HepG2 (cell line): Measurements from ENCODE around the gene TCF7L2. TPM values are rescaled to one million over a fixed set of nuclear protein-coding genes. Genes with fewer than 3 reads are reported as not detected.

Source experiments
- ATF4 ChIP-seq, 2 experiments: fragments of 450-650 bp in 1 of 2; sonication (generic) in 1 of 2; formaldehyde crosslinking; IDR thresholded peaks; 2 replicates each; pipeline versions ENCODE4 v1.5.0 to v1.8.0; 2020 to 2022; ENCODE audit warnings: mild to moderate bottlenecking in 1 of 2, missing genetic modification reagents in 1 of 2
- BCL6 ChIP-seq: IDR thresholded peaks from 2 replicates; pipeline ENCODE4 v1.6.1; 2016; ENCODE audit warnings: missing genetic modification reagents, missing compliant biosample characterization
- CHD2 ChIP-seq: IDR thresholded peaks from 2 replicates; pipeline ENCODE4 v1.6.1; 2011; ENCODE audit warnings: low read depth, low read length, improper control_type of control experiment
- DRAP1 ChIP-seq: IDR thresholded peaks from 2 replicates; pipeline ENCODE4 v1.6.1; 2016; ENCODE audit warnings: missing genetic modification reagents, missing compliant biosample characterization
- ETV5 ChIP-seq: IDR thresholded peaks from 2 replicates; pipeline ENCODE4 v1.6.1; 2018; ENCODE audit warnings: missing biosample characterization, missing genetic modification reagents, inconsistent platforms, borderline replicate concordance
- FOSL2 ChIP-seq: sonication (generic); formaldehyde crosslinking; IDR thresholded peaks from 2 replicates; pipeline ENCODE4 v1.4.0; 2020; ENCODE audit warnings: missing genetic modification reagents
- GATAD1 ChIP-seq: IDR thresholded peaks from 2 replicates; pipeline ENCODE4 v1.6.1; 2016; ENCODE audit warnings: missing genetic modification reagents, missing compliant biosample characterization
- HOXA3 ChIP-seq: sonication (generic); formaldehyde crosslinking; IDR thresholded peaks from 2 replicates; pipeline ENCODE4 v1.5.0; 2020; ENCODE audit warnings: missing genetic modification reagents
- IKZF5 ChIP-seq: IDR thresholded peaks from 2 replicates; pipeline ENCODE4 v1.6.1; 2018; ENCODE audit warnings: missing genetic modification reagents, mild to moderate bottlenecking, missing compliant biosample characterization
- JUND ChIP-seq: sonication (generic); formaldehyde crosslinking; IDR thresholded peaks from 2 replicates; pipeline ENCODE4 v1.8.0; 2022; ENCODE audit warnings: mild to moderate bottlenecking, missing genetic modification reagents
- MYPOP ChIP-seq: sonication (generic); formaldehyde crosslinking; IDR thresholded peaks from 2 replicates; pipeline ENCODE4 v1.8.1; 2023; ENCODE audit warnings: mild to moderate bottlenecking, moderate library complexity, missing genetic modification reagents
- NFE2L1 ChIP-seq: sonication (generic); formaldehyde crosslinking; IDR thresholded peaks from 2 replicates; pipeline ENCODE4 v1.4.0; 2020; ENCODE audit warnings: missing genetic modification reagents, mild to moderate bottlenecking, borderline replicate concordance
- NR2C2 ChIP-seq: sonication (generic); formaldehyde crosslinking; IDR thresholded peaks from 2 replicates; pipeline ENCODE4 v1.4.0; 2020; ENCODE audit warnings: missing genetic modification reagents, mild to moderate bottlenecking, moderate library complexity, borderline replicate concordance
- RBFOX2 ChIP-seq: fragments of 200-400 bp; formaldehyde crosslinking; IDR thresholded peaks from 2 replicates; pipeline ENCODE4 v1.6.1; 2017; ENCODE audit warnings: low read depth, mild to moderate bottlenecking, low read length
- SAP130 ChIP-seq: IDR thresholded peaks from 2 replicates; pipeline ENCODE4 v1.6.1; 2016; ENCODE audit warnings: low read depth
- TCF7 ChIP-seq: sonication (generic); IDR thresholded peaks from 2 replicates; pipeline ENCODE4 v1.6.1; 2016; ENCODE audit warnings: antibody characterized with exemption, low read depth
- ZBTB4 ChIP-seq: sonication (generic); formaldehyde crosslinking; IDR thresholded peaks from 2 replicates; pipeline ENCODE4 v1.4.0; 2020; ENCODE audit warnings: missing genetic modification reagents, mild to moderate bottlenecking, borderline replicate concordance
- ZBTB8A ChIP-seq: sonication (generic); formaldehyde crosslinking; IDR thresholded peaks from 2 replicates; pipeline ENCODE4 v1.4.0; 2020; ENCODE audit warnings: mild to moderate bottlenecking, low read depth, missing genetic modification reagents, borderline replicate concordance
- ZEB1 ChIP-seq: IDR thresholded peaks from 2 replicates; pipeline ENCODE4 v1.6.1; 2012; ENCODE audit warnings: mild to moderate bottlenecking, low read depth, inconsistent platforms; ENCODE audit not compliant: insufficient replicate concordance
- ZNF20 ChIP-seq: sonication (generic); formaldehyde crosslinking; IDR thresholded peaks from 2 replicates; pipeline ENCODE4 v1.4.0; 2020; ENCODE audit warnings: mild to moderate bottlenecking, moderate library complexity, missing genetic modification reagents
- ZNF251 ChIP-seq: sonication (generic); formaldehyde crosslinking; IDR thresholded peaks from 2 replicates; pipeline ENCODE4 v1.9.0; 2021; ENCODE audit warnings: mild to moderate bottlenecking, missing genetic modification reagents
- ZNF552 ChIP-seq: sonication (generic); formaldehyde crosslinking; IDR thresholded peaks from 2 replicates; pipeline ENCODE4 v1.9.0; 2022; ENCODE audit warnings: missing genetic modification reagents, mild to moderate bottlenecking, borderline replicate concordance
- ZNF614 ChIP-seq: IDR thresholded peaks from 2 replicates; pipeline ENCODE4 v1.6.1; 2018; ENCODE audit warnings: missing biosample characterization, missing genetic modification reagents, inconsistent platforms, borderline replicate concordance
- ZNF746 ChIP-seq: sonication (generic); formaldehyde crosslinking; IDR thresholded peaks from 2 replicates; pipeline ENCODE4 v1.8.0; 2022; ENCODE audit warnings: mild to moderate bottlenecking, missing genetic modification reagents
- ZNF850 ChIP-seq: sonication (generic); formaldehyde crosslinking; conservative IDR thresholded peaks from 2 replicates; pipeline ENCODE4 v1.9.0; 2021; ENCODE audit warnings: mild to moderate bottlenecking, missing genetic modification reagents
- ZNF883 ChIP-seq: sonication (generic); formaldehyde crosslinking; IDR thresholded peaks from 2 replicates; pipeline ENCODE4 v1.5.1; 2020; ENCODE audit warnings: mild to moderate bottlenecking, missing genetic modification reagents; ENCODE audit errors: not compliant biosample characterization
- polyA plus RNA-seq, 8 experiments: library from polyadenylated mRNA; depleted of rRNA in 3 of 8; stranded (reverse) in 7 of 8; unstranded in 1 of 8; fragments of >200 nt; fragmentation: Illumina TruSeq in 4 of 8; extraction: Trizol in 4 of 8; gene quantifications; 2 replicates each; pipeline versions ENCODE4 v1.2.1 to v1.2.3, GENCODE V29; 2011 to 2016; ENCODE audit warnings: low read depth in 4 of 8, missing spikeins in 1 of 8, mixed read lengths in 1 of 8; ENCODE audit not compliant: insufficient read depth in 1 of 8
- total RNA-seq, 5 experiments: library from RNA; depleted of rRNA; stranded (reverse); fragments of >200 nt; fragmentation: Illumina TruSeq; extraction: Trizol; gene quantifications; 2 replicates each; pipeline ENCODE4 v1.2.3, GENCODE V29; 2016; ENCODE audit warnings: low read depth in 1 of 5

Gene TCF7L2
- total and polyA plus RNA-seq, 2 of the 13 experiments (the other 11 are each of a cell fraction or from before 2014, with no cell fraction given): 3.9 to 13.7 TPM

GRCh38 chr10:112963835-112964234 lies 13.8 kb downstream of the TCF7L2 start (continued):
- peak; percentile 80 for TF ChIP-seq BCL6 (CRISPR knock-in tag)
- peak; percentile 33; the same call in 1 of the 2 replicates for TF ChIP-seq SAP130
- TF ChIP-seq TCF7: no peak
- TF ChIP-seq ZBTB4 (CRISPR knock-in tag): no peak
- peak; percentile 95 for TF ChIP-seq FOSL2
- TF ChIP-seq NR2C2 (CRISPR knock-in tag): no peak
- no peak for TF ChIP-seq ZNF850 (CRISPR knock-in tag)
- no peak for TF ChIP-seq ZEB1
- no peak for TF ChIP-seq NFE2L1 (CRISPR knock-in tag)
- TF ChIP-seq JUND (CRISPR knock-in tag): peak; percentile 61; the same call in 1 of the 2 replicates
- no peak for TF ChIP-seq IKZF5 (CRISPR knock-in tag)
- no peak for TF ChIP-seq CHD2
- no peak for TF ChIP-seq GATAD1 (CRISPR knock-in tag)
- no peak for TF ChIP-seq ETV5
- no peak for TF ChIP-seq ZNF251 (CRISPR knock-in tag)
- no peak for TF ChIP-seq ZNF883 (CRISPR knock-in tag)
- TF ChIP-seq DRAP1: no peak
- no peak for TF ChIP-seq ZNF614 (CRISPR knock-in tag)
- no peak for TF ChIP-seq HOXA3 (CRISPR knock-in tag)
- no peak for TF ChIP-seq MYPOP
- no peak for TF ChIP-seq ZNF552 (CRISPR knock-in tag)
- TF ChIP-seq ZNF746 (CRISPR knock-in tag): no peak
- TF ChIP-seq RBFOX2: 0 out of 2 replicates have a peak, but pooled peaks have one; percentile 22
- TF ChIP-seq ZBTB8A: no peak
- TF ChIP-seq ATF4 (CRISPR knock-in tag; IDR thresholded peaks at IDR 0.05): peak in 1 of 2 experiments; percentile 40; a peak in 1 of 4 replicates
- no peak for TF ChIP-seq ZNF20 (CRISPR knock-in tag)
